Liver (tissue), 9 donors: ENCODE results near the gene ADORA2B. TPM values are rescaled to one million over a fixed set of nuclear protein-coding genes. Genes with fewer than 3 reads are reported as not detected.

Experiments
- DNase-seq: peaks from one replicate; pipeline ENCODE4 v3.0.0-alpha.2; 2017; ENCODE audit warnings: low spot score
- H3K27ac ChIP-seq, 2 donors: one replicate each; pipeline ENCODE4 v1.7.0; 2013; ENCODE audit warnings: inconsistent platforms in 2 of 2, low read length in 2 of 2, control low read depth in 1 of 2, low read depth in 1 of 2, mild to moderate bottlenecking in 1 of 2
- H3K27me3 ChIP-seq, 4 donors: one replicate each; pipeline versions ENCODE4 v1.6.1 to v1.7.0; 2013; ENCODE audit warnings: low read length in 3 of 4, inconsistent platforms in 1 of 4, mild to moderate bottlenecking in 1 of 4, moderate library complexity in 1 of 4; ENCODE audit not compliant: control insufficient read depth in 4 of 4, insufficient read depth in 4 of 4
- H3K36me3 ChIP-seq, 4 donors: one replicate each; pipeline versions ENCODE4 v1.6.1 to v1.7.0; 2013; ENCODE audit warnings: low read length in 3 of 4, mild to moderate bottlenecking in 3 of 4, low read depth in 1 of 4, moderate library complexity in 1 of 4; ENCODE audit not compliant: control insufficient read depth in 4 of 4, insufficient read depth in 3 of 4
- H3K4me1 ChIP-seq, 4 donors: one replicate each; pipeline versions ENCODE4 v1.6.1 to v1.7.0; 2013; ENCODE audit warnings: low read length in 3 of 4, mild to moderate bottlenecking in 3 of 4, moderate library complexity in 1 of 4; ENCODE audit not compliant: control insufficient read depth in 4 of 4, insufficient read depth in 4 of 4
- H3K4me3 ChIP-seq, 3 donors: one replicate each; pipeline versions ENCODE4 v1.6.1 to v1.7.0; 2013; ENCODE audit warnings: low read length in 3 of 3, control low read depth in 1 of 3, low read depth in 1 of 3, mild to moderate bottlenecking in 1 of 3
- H3K9ac ChIP-seq, 2 donors: one replicate each; pipeline ENCODE4 v1.7.0; 2013; ENCODE audit warnings: low read length in 2 of 2, mild to moderate bottlenecking in 2 of 2, moderate library complexity in 2 of 2, control low read depth in 1 of 2, low read depth in 1 of 2
- H3K9me3 ChIP-seq, 4 donors: one replicate each; pipeline versions ENCODE4 v1.6.1 to v1.7.0; 2013; ENCODE audit warnings: low read length in 3 of 4; ENCODE audit not compliant: control insufficient read depth in 4 of 4
- FOXA2 ChIP-seq: IDR thresholded peaks from 2 replicates; pipeline ENCODE4 v1.6.1; 2016; ENCODE audit warnings: antibody characterized with exemption
- GABPA ChIP-seq, 2 donors: IDR thresholded peaks in 1 of 2; conservative IDR thresholded peaks in 1 of 2; 2 replicates each; pipeline ENCODE4 v1.6.1; 2016; ENCODE audit warnings: antibody characterized with exemption in 2 of 2, mild to moderate bottlenecking in 1 of 2, moderate library complexity in 1 of 2
- HNF4A ChIP-seq, 2 donors: conservative IDR thresholded peaks; 2 replicates each; pipeline ENCODE4 v1.6.1; 2016; ENCODE audit warnings: antibody characterized with exemption in 2 of 2, mild to moderate bottlenecking in 2 of 2
- NR2F2 ChIP-seq: IDR thresholded peaks from 2 replicates; pipeline ENCODE4 v1.6.1; 2016; ENCODE audit warnings: antibody characterized with exemption
- RAD21 ChIP-seq, 2 donors: IDR thresholded peaks; 2 replicates each; pipeline ENCODE4 v1.6.1; 2016; ENCODE audit warnings: antibody characterized with exemption in 2 of 2, mild to moderate bottlenecking in 2 of 2
- RXRA ChIP-seq, 2 donors: IDR thresholded peaks; 2 replicates each; pipeline ENCODE4 v1.6.1; 2017 to 2018; ENCODE audit warnings: antibody characterized with exemption in 2 of 2, mild to moderate bottlenecking in 1 of 2
- SP1 ChIP-seq: IDR thresholded peaks from 2 replicates; pipeline ENCODE4 v1.6.1; 2018; ENCODE audit warnings: antibody characterized with exemption, mild to moderate bottlenecking
- TAF1 ChIP-seq: conservative IDR thresholded peaks from 2 replicates; pipeline ENCODE4 v1.6.1; 2016; ENCODE audit warnings: antibody characterized with exemption, mild to moderate bottlenecking
- WGBS: extraction: QIAGEN DNeasy Blood & Tissue Kit; methylation state at CpG from one replicate; pipeline ENCODE4 v1.1.7; 2013; 5-methylcytosine and 5-hydroxymethylcytosine counted together
- polyA plus RNA-seq, 2 donors: library from polyadenylated mRNA; stranded (reverse) in 1 of 2; unstranded in 1 of 2; fragments of 200-250 nt in 1 of 2; fragments of >200 nt in 1 of 2; fragmentation: Nextera tagmentation in 1 of 2; extraction: Ambion mirVana in 1 of 2; gene quantifications; one replicate each; pipeline versions ENCODE4 v1.2.1 to v1.2.3, GENCODE V29; 2013 to 2015
- total RNA-seq, 2 donors: library from RNA; depleted of rRNA; stranded (reverse); fragments of >200 nt; gene quantifications; one replicate each; pipeline ENCODE4 v1.2.3, GENCODE V29; 2014
- TF ChIP-seq, protein P1 (sequence below): IDR thresholded peaks from 2 replicates; pipeline ENCODE4 v1.6.1; 2016; ENCODE audit warnings: antibody characterized with exemption
- TF ChIP-seq, protein P2 (sequence below): IDR thresholded peaks from 2 replicates; pipeline ENCODE4 v1.6.1; 2016; ENCODE audit warnings: antibody characterized with exemption
- TF ChIP-seq, protein P3 (sequence below): IDR thresholded peaks from 2 replicates; pipeline ENCODE4 v1.6.1; 2016; ENCODE audit warnings: antibody characterized with exemption, mild to moderate bottlenecking
- TF ChIP-seq, protein P4 (sequence below): fragments of 150-350 bp; IDR thresholded peaks from 2 replicates; pipeline ENCODE4 v1.5.1; 2017; ENCODE audit warnings: improper control_type of control experiment, low read depth, low read length; ENCODE audit not compliant: missing input control
- donor health status: healthy.
- donor health status: healthy.
- donor health status: healthy.
- donor health status: healthy.
- donor health status: healthy.

ADORA2B gene
- total and polyA plus RNA-seq, 4 donors: 0.24 to 3.3 (median 0.28) TPM

DNA sequence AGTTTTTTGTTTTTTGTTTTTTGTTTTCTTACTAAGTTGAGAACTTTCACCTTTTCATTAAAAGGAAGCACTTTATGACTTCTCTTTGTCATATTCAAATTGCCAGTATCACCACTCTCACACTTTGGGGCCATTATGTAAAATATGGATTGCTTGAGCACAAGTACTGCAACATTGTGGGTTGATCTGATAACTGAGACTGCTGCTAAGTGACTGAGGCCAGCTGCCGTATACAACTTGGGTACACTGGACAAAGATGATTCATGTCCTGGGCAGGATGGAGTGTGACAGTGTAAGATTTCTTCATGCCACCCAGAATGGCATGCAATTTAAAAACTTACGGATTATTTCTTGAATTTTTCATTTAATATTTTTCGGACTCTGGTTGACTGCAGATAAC lies 62.5 kb downstream of the ADORA2B start:
- H3K27me3 ChIP-seq: no peaks in the 10 kb centered on the region
- no peak for DNase-seq
- H3K9ac ChIP-seq: no peak overlapping the region
- 95% methylated on average over 3 of the region's 3 CpGs for WGBS
- TF ChIP-seq NR2F2 (no peak), RAD21 (IDR thresholded peaks at IDR 0.05) (no peak), SP1 (no peak), TAF1 (no peak), RXRA (IDR thresholded peaks at IDR 0.05) (no peak), FOXA2 (no peak), HNF4A (conservative IDR thresholded peaks at IDR 0.05) (no peak), GABPA (IDR thresholded peaks at IDR 0.05 in 1 of 2, conservative IDR thresholded peaks at IDR 0.05 in 1 of 2) (no peak)
- TF ChIP-seq, protein P1, sequence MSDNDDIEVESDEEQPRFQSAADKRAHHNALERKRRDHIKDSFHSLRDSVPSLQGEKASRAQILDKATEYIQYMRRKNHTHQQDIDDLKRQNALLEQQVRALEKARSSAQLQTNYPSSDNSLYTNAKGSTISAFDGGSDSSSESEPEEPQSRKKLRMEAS: no peak
- TF ChIP-seq, protein P2, sequence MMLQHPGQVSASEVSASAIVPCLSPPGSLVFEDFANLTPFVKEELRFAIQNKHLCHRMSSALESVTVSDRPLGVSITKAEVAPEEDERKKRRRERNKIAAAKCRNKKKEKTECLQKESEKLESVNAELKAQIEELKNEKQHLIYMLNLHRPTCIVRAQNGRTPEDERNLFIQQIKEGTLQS: no peak
- TF ChIP-seq, protein P3, sequence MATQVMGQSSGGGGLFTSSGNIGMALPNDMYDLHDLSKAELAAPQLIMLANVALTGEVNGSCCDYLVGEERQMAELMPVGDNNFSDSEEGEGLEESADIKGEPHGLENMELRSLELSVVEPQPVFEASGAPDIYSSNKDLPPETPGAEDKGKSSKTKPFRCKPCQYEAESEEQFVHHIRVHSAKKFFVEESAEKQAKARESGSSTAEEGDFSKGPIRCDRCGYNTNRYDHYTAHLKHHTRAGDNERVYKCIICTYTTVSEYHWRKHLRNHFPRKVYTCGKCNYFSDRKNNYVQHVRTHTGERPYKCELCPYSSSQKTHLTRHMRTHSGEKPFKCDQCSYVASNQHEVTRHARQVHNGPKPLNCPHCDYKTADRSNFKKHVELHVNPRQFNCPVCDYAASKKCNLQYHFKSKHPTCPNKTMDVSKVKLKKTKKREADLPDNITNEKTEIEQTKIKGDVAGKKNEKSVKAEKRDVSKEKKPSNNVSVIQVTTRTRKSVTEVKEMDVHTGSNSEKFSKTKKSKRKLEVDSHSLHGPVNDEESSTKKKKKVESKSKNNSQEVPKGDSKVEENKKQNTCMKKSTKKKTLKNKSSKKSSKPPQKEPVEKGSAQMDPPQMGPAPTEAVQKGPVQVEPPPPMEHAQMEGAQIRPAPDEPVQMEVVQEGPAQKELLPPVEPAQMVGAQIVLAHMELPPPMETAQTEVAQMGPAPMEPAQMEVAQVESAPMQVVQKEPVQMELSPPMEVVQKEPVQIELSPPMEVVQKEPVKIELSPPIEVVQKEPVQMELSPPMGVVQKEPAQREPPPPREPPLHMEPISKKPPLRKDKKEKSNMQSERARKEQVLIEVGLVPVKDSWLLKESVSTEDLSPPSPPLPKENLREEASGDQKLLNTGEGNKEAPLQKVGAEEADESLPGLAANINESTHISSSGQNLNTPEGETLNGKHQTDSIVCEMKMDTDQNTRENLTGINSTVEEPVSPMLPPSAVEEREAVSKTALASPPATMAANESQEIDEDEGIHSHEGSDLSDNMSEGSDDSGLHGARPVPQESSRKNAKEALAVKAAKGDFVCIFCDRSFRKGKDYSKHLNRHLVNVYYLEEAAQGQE: no peak
- peaks cover 7 to 68% (median 56%) of the 10 kb centered on the region in 4 donors for H3K36me3 ChIP-seq
- no peaks in the 10 kb centered on the region for H3K9me3 ChIP-seq
- no peak overlapping the region for H3K27ac ChIP-seq
- peaks cover 3 to 12% (median 6%) of the 10 kb centered on the region in 4 donors for H3K4me1 ChIP-seq
- no peak overlapping the region for H3K4me3 ChIP-seq

DNA sequence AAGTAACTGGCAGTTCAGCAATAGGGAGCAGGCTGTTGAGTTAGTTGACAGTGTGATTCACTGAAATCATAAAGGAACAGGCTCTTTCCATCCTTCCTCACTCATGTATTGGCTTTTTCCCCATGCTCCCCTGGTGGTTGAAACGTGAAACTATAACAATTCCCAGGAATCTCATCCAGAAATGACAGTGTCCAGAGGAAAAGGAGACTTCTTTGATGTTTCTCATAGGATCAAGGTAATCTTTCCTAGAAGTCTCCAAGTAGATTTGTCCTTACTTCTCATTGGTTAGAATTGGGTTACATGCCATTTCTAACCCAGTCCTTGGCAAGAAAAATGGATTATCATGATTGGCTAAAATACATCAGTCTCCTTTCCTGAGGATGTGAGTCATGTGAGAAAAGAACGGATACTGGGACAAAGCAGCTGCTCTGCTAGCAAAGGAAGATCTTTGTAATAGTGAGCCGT lies 69.0 kb downstream of the ADORA2B start:
- Histone ChIP-seq H3K4me3 (no peak overlapping the region), H3K27me3 (no peaks in the 10 kb centered on the region), H3K9me3 (no peaks in the 10 kb centered on the region), H3K27ac (peak overlapping the region in 1 of 2 donors; percentile 28), H3K9ac (no peak overlapping the region), H3K4me1 (peaks cover 3 to 12% (median 6%) of the 10 kb centered on the region in 4 donors), H3K36me3 (peaks cover 0 to 14% (median 9%) of the 10 kb centered on the region in 4 donors)
- no peak for DNase-seq
- no peak for TF ChIP-seq HNF4A (conservative IDR thresholded peaks at IDR 0.05)
- TF ChIP-seq RAD21 (IDR thresholded peaks at IDR 0.05): peak in 1 of 2 donors; percentile 56
- TF ChIP-seq, protein P4, sequence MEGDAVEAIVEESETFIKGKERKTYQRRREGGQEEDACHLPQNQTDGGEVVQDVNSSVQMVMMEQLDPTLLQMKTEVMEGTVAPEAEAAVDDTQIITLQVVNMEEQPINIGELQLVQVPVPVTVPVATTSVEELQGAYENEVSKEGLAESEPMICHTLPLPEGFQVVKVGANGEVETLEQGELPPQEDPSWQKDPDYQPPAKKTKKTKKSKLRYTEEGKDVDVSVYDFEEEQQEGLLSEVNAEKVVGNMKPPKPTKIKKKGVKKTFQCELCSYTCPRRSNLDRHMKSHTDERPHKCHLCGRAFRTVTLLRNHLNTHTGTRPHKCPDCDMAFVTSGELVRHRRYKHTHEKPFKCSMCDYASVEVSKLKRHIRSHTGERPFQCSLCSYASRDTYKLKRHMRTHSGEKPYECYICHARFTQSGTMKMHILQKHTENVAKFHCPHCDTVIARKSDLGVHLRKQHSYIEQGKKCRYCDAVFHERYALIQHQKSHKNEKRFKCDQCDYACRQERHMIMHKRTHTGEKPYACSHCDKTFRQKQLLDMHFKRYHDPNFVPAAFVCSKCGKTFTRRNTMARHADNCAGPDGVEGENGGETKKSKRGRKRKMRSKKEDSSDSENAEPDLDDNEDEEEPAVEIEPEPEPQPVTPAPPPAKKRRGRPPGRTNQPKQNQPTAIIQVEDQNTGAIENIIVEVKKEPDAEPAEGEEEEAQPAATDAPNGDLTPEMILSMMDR: peak; percentile 38
- 64% methylated on average over 3 of the region's 3 CpGs for WGBS
